A673 (cell line): ENCODE results near the gene SLC66A2.

ENCODE experiments used
- CTCF ChIP-seq: fragments of 300-800, 200-600 bp; sonication (generic); conservative IDR thresholded peaks from 2 replicates; pipeline ENCODE4 v1.5.1; 2017; ENCODE audit warnings: low read depth, mild to moderate bottlenecking, antibody characterized with exemption, low read length, moderate library complexity, mixed read lengths
- EZH2 ChIP-seq: fragments of 200-600 bp; sonication (generic); IDR thresholded peaks from 2 replicates; pipeline ENCODE4 v1.6.1; 2017; ENCODE audit warnings: borderline replicate concordance, low read depth, mild to moderate bottlenecking, mixed read lengths, antibody characterized with exemption, low read length; ENCODE audit not compliant: poor library complexity, severe bottlenecking

GRCh38 chr18:79927607-79928562 lies 23.6 kb downstream of the SLC66A2 start:
- TF ChIP-seq CTCF (no peak), EZH2 (no peak)
